GM12892 (cell line): Measurements from ENCODE around the gene STK33.

ENCODE experiments used
- POLR2A ChIP-seq: IDR thresholded peaks from 2 replicates; pipeline ENCODE4 v1.6.1; 2011; ENCODE audit warnings: low read depth, low read length, control low read depth
- POLR2AphosphoS5 ChIP-seq: IDR thresholded peaks from 2 replicates; pipeline ENCODE4 v1.6.1; 2011; ENCODE audit warnings: low read depth, low read length, control low read depth
- TAF1 ChIP-seq: IDR thresholded peaks from 2 replicates; pipeline ENCODE4 v1.6.1; 2011; ENCODE audit warnings: low read depth, mild to moderate bottlenecking, control low read depth, low read length, borderline replicate concordance

DNA sequence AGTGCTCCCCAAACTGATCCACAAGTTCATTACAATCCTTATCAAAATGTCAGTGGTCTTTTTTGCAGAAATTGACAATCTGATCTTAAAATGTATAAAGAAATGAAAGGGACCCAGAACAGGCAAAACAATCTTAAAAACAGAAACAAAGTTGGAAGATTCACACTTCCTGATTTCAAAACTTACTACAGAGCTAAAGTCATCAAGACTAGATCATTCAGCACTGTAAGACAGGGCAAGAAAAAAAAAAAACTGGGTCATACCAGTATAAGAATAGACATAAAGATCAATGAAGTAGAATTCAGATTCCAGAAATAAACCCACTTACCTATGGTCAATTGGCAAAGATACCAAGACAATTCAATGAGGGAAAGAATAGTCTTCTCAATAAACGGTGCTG is 4.5 kb upstream of the STK33 start:
- TF ChIP-seq POLR2AphosphoS5 (no peak), POLR2A (no peak), TAF1 (no peak)
